Neuronal stem cell (in vitro differentiated cells): Measurements from ENCODE around the gene NDUFS7.

Experiments used
- DNase-seq: peaks from one replicate; pipeline ENCODE4 v3.0.0-alpha.2; 2013; ENCODE audit warnings: low spot score
- H2AFZ ChIP-seq: one replicate; pipeline ENCODE4 v1.6.1; 2013; ENCODE audit warnings: mild to moderate bottlenecking, low read length, inconsistent platforms
- H2AK5ac ChIP-seq: 2 replicates; pipeline ENCODE4 v1.6.1; 2013; ENCODE audit warnings: low read depth, mild to moderate bottlenecking, inconsistent platforms, low read length, moderate library complexity, mixed read lengths
- H2BK120ac ChIP-seq: 2 replicates; pipeline ENCODE4 v1.6.1; 2013; ENCODE audit warnings: low read depth, mild to moderate bottlenecking, inconsistent platforms, low read length, moderate library complexity, mixed read lengths
- H2BK12ac ChIP-seq: one replicate; pipeline ENCODE4 v1.6.1; 2013; ENCODE audit warnings: low read length, inconsistent platforms
- H2BK15ac ChIP-seq: 2 replicates; pipeline ENCODE4 v1.6.1; 2013; ENCODE audit warnings: mild to moderate bottlenecking, low read length, inconsistent platforms, mixed read lengths
- H2BK5ac ChIP-seq: one replicate; pipeline ENCODE4 v1.6.1; 2013; ENCODE audit warnings: inconsistent platforms, mild to moderate bottlenecking, low read length, moderate library complexity
- H3K14ac ChIP-seq: one replicate; pipeline ENCODE4 v1.6.1; 2013; ENCODE audit warnings: low read length, inconsistent platforms
- H3K18ac ChIP-seq: 2 replicates; pipeline ENCODE4 v1.6.1; 2013; ENCODE audit warnings: low read length, inconsistent platforms
- H3K23ac ChIP-seq: 2 replicates; pipeline ENCODE4 v1.6.1; 2013; ENCODE audit warnings: low read depth, mild to moderate bottlenecking, mixed read lengths, low read length, inconsistent platforms; ENCODE audit not compliant: poor library complexity
- H3K27ac ChIP-seq: replicated peaks from 3 replicates; pipeline ENCODE4 v1.5.1; 2013; ENCODE audit warnings: low read length, inconsistent platforms
- H3K27me3 ChIP-seq, 3 experiments: 2 replicates each; pipeline ENCODE4 v1.6.1; 2013; ENCODE audit warnings: low read length in 3 of 3, mild to moderate bottlenecking in 2 of 3, inconsistent platforms in 1 of 3, low read depth in 1 of 3, mixed read lengths in 1 of 3, moderate library complexity in 1 of 3; ENCODE audit not compliant: control insufficient read depth in 3 of 3, insufficient read depth in 3 of 3
- H3K36me3 ChIP-seq, 2 donors: replicated peaks in 1 of 2; 2 replicates each; pipeline ENCODE4 v1.6.1; 2013; ENCODE audit warnings: low read length in 2 of 2; ENCODE audit not compliant: control insufficient read depth in 2 of 2, insufficient read depth in 2 of 2
- H3K4ac ChIP-seq: 2 replicates; pipeline ENCODE4 v1.6.1; 2013; ENCODE audit warnings: inconsistent platforms, mild to moderate bottlenecking, low read length, moderate library complexity
- H3K4me1 ChIP-seq, 2 donors: 1 replicate in 1 of 2; 2 replicates in 1 of 2; pipeline ENCODE4 v1.6.1; 2013; ENCODE audit warnings: low read length in 2 of 2, low read depth in 1 of 2; ENCODE audit not compliant: control insufficient read depth in 2 of 2, insufficient read depth in 1 of 2
- H3K4me2 ChIP-seq: one replicate; pipeline ENCODE4 v1.6.1; 2013; ENCODE audit warnings: mild to moderate bottlenecking, low read length, inconsistent platforms; ENCODE audit not compliant: insufficient read depth, poor library complexity, severe bottlenecking
- H3K4me3 ChIP-seq, 2 donors: 2 replicates each; pipeline ENCODE4 v1.5.1; 2013; ENCODE audit warnings: low read length in 2 of 2, mild to moderate bottlenecking in 2 of 2, inconsistent platforms in 1 of 2, moderate library complexity in 1 of 2
- H3K79me1 ChIP-seq: one replicate; pipeline ENCODE4 v1.6.1; 2013; ENCODE audit warnings: low read depth, mild to moderate bottlenecking, inconsistent platforms, low read length, moderate library complexity
- H3K9ac ChIP-seq: one replicate; pipeline ENCODE4 v1.6.1; 2013; ENCODE audit warnings: mild to moderate bottlenecking, low read depth, low read length, inconsistent platforms; ENCODE audit not compliant: poor library complexity
- H3K9me3 ChIP-seq, 2 donors: replicated peaks in 1 of 2; 2 replicates each; pipeline versions ENCODE3 to v1.6.1; 2013; ENCODE audit warnings: low read length in 2 of 2, mild to moderate bottlenecking in 2 of 2, inconsistent platforms in 1 of 2, low read depth in 1 of 2, mixed read lengths in 1 of 2, moderate library complexity in 1 of 2; ENCODE audit not compliant: control insufficient read depth in 2 of 2, insufficient read depth in 1 of 2
- H4K8ac ChIP-seq: one replicate; pipeline ENCODE4 v1.6.1; 2013; ENCODE audit warnings: low read depth, mild to moderate bottlenecking, inconsistent platforms, low read length, moderate library complexity
- H4K91ac ChIP-seq: one replicate; pipeline ENCODE4 v1.6.1; 2013; ENCODE audit warnings: low read length, low read depth, mild to moderate bottlenecking, inconsistent platforms; ENCODE audit not compliant: poor library complexity
- WGBS, 2 donors: extraction: QIAGEN DNeasy Blood & Tissue Kit; methylation state at CpG; one replicate each; pipeline ENCODE4 v1.1.7; 2013; ENCODE audit warnings: missing lambda C conversion rate in 2 of 2, mixed read lengths in 1 of 2; ENCODE audit not compliant: insufficient read length in 2 of 2, insufficient replicate concordance in 1 of 2; ENCODE audit errors: extremely low coverage in 2 of 2; 5-methylcytosine and 5-hydroxymethylcytosine counted together

Gene NDUFS7

GRCh38 chr19:1402411-1403070, 18.8 kb downstream of the NDUFS7 start:
- Histone ChIP-seq H3K4me2 (no peak overlapping the region), H2BK12ac (peak overlapping the region; percentile 96), H3K23ac (peak overlapping the region; percentile 87), H3K36me3 (peaks cover 4 to 14% of the 10 kb centered on the region in 2 donors), H3K27ac (no peak overlapping the region), H3K18ac (peak overlapping the region; percentile 6), H3K9me3 (no peaks in the 10 kb centered on the region), H3K14ac (no peak overlapping the region), H3K27me3 (no peaks in the 10 kb centered on the region), H2BK120ac (no peak overlapping the region), H3K4ac (no peak overlapping the region), H2BK15ac (peak overlapping the region; percentile 98), H3K9ac (peak overlapping the region; percentile 2), H2BK5ac (no peak overlapping the region), H3K4me3 (peak overlapping the region; percentile 10 to 19), H2AK5ac (peak overlapping the region; percentile 99), H3K79me1 (peaks cover 17% of the 10 kb centered on the region), H4K91ac (peak overlapping the region; percentile 74), H2AFZ (peak overlapping the region; percentile 60), H4K8ac (no peak overlapping the region), H3K4me1 (peaks cover 4 to 5% of the 10 kb centered on the region in 2 donors)
- no peak for DNase-seq
- no CpG with 5 or more reads among the region's 25 CpGs for WGBS, 2 donors

DNA sequence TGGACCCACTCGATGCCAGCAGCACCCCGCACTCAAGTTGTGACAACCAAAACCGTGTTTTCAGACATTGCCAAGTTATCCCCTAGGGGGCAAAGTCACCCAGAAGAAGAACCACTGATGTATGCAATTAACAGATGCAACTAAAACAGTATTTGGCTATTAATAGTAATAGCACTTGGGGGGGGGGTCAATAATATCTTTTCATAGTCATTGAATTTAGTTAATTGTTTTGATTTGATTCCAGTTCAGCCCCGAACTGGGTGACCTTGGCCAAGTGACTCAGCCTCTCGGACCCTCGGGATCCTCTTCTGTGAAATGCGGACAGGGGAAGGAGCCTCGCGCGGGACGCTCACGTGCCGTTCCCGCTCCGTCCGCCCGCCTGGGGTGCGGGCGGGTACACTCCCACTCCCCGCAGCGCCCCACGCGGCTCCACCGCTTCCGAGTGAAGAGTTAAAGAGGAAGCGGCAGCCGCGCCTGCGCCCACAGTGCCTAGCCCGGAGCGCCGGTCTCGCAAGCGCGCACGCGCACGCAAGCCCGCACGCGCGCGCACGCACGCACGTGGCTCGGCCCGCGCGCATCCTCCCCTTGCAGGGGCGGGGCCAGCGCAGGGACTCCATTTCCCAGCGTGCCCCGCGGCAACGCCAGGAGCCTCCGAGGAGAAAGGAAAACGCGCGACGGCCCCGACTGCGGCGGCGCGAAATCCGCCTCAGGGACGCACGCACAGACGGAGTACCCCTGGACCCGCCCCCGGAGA, 23.2 kb downstream of the NDUFS7 start:
- peak overlapping the region; percentile 10 for H2BK15ac ChIP-seq
- no peak overlapping the region for H2BK5ac ChIP-seq
- H3K27ac ChIP-seq = no peak overlapping the region
- H2AFZ ChIP-seq = peak overlapping the region; percentile 95
- peaks cover 31% of the 10 kb centered on the region for H3K79me1 ChIP-seq
- H3K18ac ChIP-seq = peak overlapping the region; percentile 50
- H2BK120ac ChIP-seq = no peak overlapping the region
- H3K9ac ChIP-seq = no peak overlapping the region
- WGBS, 2 donors = no CpG with 5 or more reads among the region's 72 CpGs
- H3K4me1 ChIP-seq = peaks cover 12 to 20% of the 10 kb centered on the region in 2 donors
- H3K4me2 ChIP-seq = peak overlapping the region; percentile 47
- peak overlapping the region; percentile 52 for H3K23ac ChIP-seq
- peaks cover 10 to 32% of the 10 kb centered on the region in 2 donors for H3K36me3 ChIP-seq
- H4K8ac ChIP-seq = no peak overlapping the region
- peak; percentile 99 for DNase-seq
- H2AK5ac ChIP-seq = no peak overlapping the region
- peak overlapping the region; percentile 70 to 92 for H3K4me3 ChIP-seq
- H3K4ac ChIP-seq = no peak overlapping the region
- H4K91ac ChIP-seq = no peak overlapping the region
- H3K14ac ChIP-seq = no peak overlapping the region
- no peaks in the 10 kb centered on the region for H3K27me3 ChIP-seq
- no peak overlapping the region for H2BK12ac ChIP-seq
- H3K9me3 ChIP-seq = no peaks in the 10 kb centered on the region

DNA sequence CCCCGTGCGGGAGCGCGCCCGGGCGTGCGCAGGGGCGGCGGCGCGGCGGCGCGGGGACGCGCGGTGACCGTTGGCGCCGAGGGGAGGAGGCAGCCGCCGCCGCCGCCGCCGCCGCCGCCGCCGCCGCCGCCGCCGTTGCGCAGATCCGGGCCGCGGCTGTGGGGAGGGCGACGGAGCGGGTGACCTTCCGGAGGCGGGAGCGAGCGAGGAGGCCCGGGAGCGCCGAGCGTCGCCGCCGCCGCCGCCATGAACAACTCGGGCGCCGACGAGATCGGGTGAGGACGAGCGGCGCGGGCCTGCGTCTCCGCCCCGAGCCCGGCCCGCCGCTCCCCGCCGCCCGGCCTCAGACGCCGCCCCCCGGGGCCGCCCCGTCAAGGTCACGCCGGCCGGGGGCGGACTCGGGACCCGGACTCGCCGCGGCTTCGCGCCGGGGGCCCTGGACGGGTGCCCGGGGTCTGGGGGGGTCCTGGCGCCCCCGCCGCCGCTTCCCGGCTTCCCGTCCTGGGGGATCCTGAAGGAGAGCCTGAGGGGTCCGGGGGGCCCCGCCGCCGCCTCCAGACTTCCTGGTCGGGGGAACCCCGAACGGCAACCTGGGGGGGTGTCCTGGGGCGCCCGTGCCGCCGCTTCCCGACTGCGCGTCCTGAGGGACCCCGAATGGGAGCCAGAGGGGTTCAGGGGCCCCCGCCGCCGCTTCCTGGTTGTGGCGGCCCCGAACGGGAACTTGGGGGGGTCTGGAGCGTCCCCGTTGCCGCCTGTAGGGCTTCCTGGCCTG, 24.0 kb downstream of the NDUFS7 start, which contains the start of gene DAZAP1:
TSS of gene DAZAP1 (plus strand) at position 59 of the 772 bp plus-strand sequence. CDS start at position 247, 188 bp downstream.
- Histone ChIP-seq H3K9ac (peak within 1 kb of the TSS; percentile 98), H3K23ac (peak within 1 kb of the TSS; percentile 55), H3K27ac (no peak within 1 kb of the TSS)

More for the DNA sequence above, 24.0 kb downstream of the NDUFS7 start, which contains the start of gene DAZAP1:
- Histone ChIP-seq H4K8ac (no peak within 1 kb of the TSS), H3K4me3 (peak within 1 kb of the TSS; percentile 70 to 92), H3K4ac (peak within 1 kb of the TSS; percentile 66), H3K4me1 (peaks cover 12 to 18% of the 10 kb centered on the region in 2 donors), H3K18ac (peak within 1 kb of the TSS; percentile 97), H2BK12ac (no peak within 1 kb of the TSS), H3K14ac (peak within 1 kb of the TSS; percentile 63), H3K36me3 (peaks cover 11 to 36% of the 10 kb centered on the region in 2 donors), H2BK120ac (no peak within 1 kb of the TSS), H2BK15ac (peak within 1 kb of the TSS; percentile 67), H2AK5ac (peak within 1 kb of the TSS; percentile 88), H3K4me2 (peak within 1 kb of the TSS; percentile 95), H2BK5ac (peak within 1 kb of the TSS; percentile 90), H4K91ac (no peak within 1 kb of the TSS), H3K27me3 (no peaks in the 10 kb centered on the region), H2AFZ (peak within 1 kb of the TSS; percentile 95), H3K79me1 (peaks cover 34% of the 10 kb centered on the region), H3K9me3 (no peaks in the 10 kb centered on the region)
- DNase-seq = no peak
- WGBS, 2 donors = no CpG with 5 or more reads among the region's 121 CpGs
